Left ventricle myocardium inferior (tissue), 1 donor: ENCODE data around the gene TCF21. TPM values are rescaled to one million over a fixed set of nuclear protein-coding genes. Genes with fewer than 3 reads are reported as not detected.
A peak's percentile ranks its signal among the peaks of the same experiment; 100 is the strongest.

Experiments
- DNase-seq: peaks from one replicate; pipeline ENCODE4 v3.0.0-alpha.2; 2020
- H3K27ac ChIP-seq: fragments of 200-600 bp; replicated peaks from 2 replicates; pipeline ENCODE4 v1.8.0; 2021
- H3K27me3 ChIP-seq: fragments of 200-600 bp; 2 replicates; pipeline ENCODE4 v1.8.0; 2021; ENCODE audit warnings: low read depth
- H3K36me3 ChIP-seq: fragments of 200-600 bp; 2 replicates; pipeline ENCODE4 v1.8.0; 2021
- H3K4me1 ChIP-seq: fragments of 200-600 bp; 2 replicates; pipeline ENCODE4 v1.8.0; 2021
- H3K4me3 ChIP-seq: fragments of 200-600 bp; 2 replicates; pipeline ENCODE4 v1.8.0; 2021; ENCODE audit warnings: mild to moderate bottlenecking, moderate library complexity
- H3K9me3 ChIP-seq: fragments of 200-600 bp; replicated peaks from 2 replicates; pipeline ENCODE4 v1.8.0; 2021
- intact Hi-C: fragments of 100-400 bp; cut with micrococcal nuclease; formaldehyde crosslinking; loops from one replicate; pipeline ENCODE4 v1.11.0; 2022
- long read RNA-seq: library from polyadenylated mRNA; unstranded; transcript quantifications from one replicate; pipeline ENCODE4 v2.0.0, GENCODE V29; 2021
- total RNA-seq: library from RNA; stranded (reverse); fragmentation: NEBNext Ultra II Directional; extraction: Animal tissue kit (Norgen Biotek cat#: 25700); gene quantifications from one replicate; pipeline ENCODE4 v1.2.1, GENCODE V29; 2021
- TF ChIP-seq, protein P1 (sequence below): fragments of 200-600 bp; IDR thresholded peaks from 2 replicates; pipeline ENCODE4 v1.8.0; 2021; ENCODE audit warnings: antibody characterized with exemption, mild to moderate bottlenecking, borderline replicate concordance
- donor health status: DM: no; HTN: yes; CAD: no; lungs with severe emphysema.

Gene TCF21
- 5.3 TPM for total RNA-seq
- long read RNA-seq, full-length matches to known transcripts = 11 of 13 reads
- long read RNA-seq, partial matches to known transcripts = 0 of 13 reads
- long read RNA-seq, other reads (novel, unspliced or antisense) = 2 of 13 reads

DNA sequence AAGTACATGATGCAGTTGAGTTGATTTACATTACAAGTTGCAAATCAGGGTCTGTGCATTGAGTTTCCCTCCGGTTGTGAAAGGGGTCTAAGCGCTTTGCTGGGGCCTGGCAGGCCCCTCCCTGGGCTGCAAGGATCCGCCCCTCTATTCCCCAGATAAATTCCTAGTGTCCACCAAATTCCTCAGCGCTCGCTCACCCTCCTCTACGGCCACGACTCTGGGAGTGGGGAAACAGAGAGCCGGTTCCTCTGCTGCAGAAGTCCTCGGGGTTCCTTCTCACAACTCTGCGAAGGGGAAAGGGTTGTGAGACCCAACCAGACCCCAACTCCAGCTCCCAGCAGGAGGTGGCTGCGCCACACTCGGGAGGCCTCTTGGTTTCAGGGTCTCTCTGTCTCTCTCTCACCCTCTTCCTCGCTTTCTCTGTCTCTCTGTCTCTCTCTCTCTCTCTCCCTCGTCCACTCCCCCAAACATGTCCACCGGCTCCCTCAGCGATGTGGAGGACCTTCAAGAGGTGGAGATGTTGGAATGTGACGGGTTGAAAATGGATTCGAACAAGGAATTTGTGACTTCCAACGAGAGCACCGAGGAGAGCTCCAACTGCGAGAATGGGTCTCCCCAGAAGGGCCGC lies at the start of gene TCF21:
TCF21 (plus strand) TSS at position 185 of the 628 bp plus-strand sequence; CDS start at position 470, 285 bp downstream.
- Histone ChIP-seq H3K36me3 (no peaks in the 10 kb centered on the region), H3K4me1 (peaks cover 28% of the 10 kb centered on the region), H3K27ac (peak within 1 kb of the TSS; percentile 85), H3K27me3 (peaks cover 99% of the 10 kb centered on the region), H3K4me3 (peak within 1 kb of the TSS; percentile 69), H3K9me3 (no peaks in the 10 kb centered on the region)
- TF ChIP-seq, protein P1, sequence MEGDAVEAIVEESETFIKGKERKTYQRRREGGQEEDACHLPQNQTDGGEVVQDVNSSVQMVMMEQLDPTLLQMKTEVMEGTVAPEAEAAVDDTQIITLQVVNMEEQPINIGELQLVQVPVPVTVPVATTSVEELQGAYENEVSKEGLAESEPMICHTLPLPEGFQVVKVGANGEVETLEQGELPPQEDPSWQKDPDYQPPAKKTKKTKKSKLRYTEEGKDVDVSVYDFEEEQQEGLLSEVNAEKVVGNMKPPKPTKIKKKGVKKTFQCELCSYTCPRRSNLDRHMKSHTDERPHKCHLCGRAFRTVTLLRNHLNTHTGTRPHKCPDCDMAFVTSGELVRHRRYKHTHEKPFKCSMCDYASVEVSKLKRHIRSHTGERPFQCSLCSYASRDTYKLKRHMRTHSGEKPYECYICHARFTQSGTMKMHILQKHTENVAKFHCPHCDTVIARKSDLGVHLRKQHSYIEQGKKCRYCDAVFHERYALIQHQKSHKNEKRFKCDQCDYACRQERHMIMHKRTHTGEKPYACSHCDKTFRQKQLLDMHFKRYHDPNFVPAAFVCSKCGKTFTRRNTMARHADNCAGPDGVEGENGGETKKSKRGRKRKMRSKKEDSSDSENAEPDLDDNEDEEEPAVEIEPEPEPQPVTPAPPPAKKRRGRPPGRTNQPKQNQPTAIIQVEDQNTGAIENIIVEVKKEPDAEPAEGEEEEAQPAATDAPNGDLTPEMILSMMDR = no peak
- DNase-seq = peak; percentile 46
- intact Hi-C loops = no loop called here

DNA sequence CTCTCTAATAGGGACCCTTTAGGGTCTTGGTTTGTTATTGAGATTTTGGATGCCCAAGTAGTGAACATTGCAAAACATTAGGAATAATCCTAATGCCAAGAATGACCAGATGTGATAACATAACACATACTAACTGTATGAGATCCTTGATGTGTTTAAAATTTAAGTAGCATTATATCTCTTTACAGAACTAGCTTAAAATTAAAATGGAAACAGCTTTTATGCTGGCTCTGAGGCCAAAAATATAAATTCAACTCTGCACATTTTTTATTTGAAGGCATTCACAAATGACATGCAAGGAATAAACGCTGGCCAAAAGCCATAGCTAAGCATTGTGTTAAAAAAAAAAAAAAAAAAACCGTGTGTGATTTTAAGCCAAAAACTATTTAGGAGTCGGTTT lies 47.7 kb upstream of the TCF21 start:
- Histone ChIP-seq H3K9me3 (no peaks in the 10 kb centered on the region), H3K4me3 (no peak overlapping the region), H3K27ac (no peak overlapping the region), H3K36me3 (no peaks in the 10 kb centered on the region), H3K27me3 (peaks cover 36% of the 10 kb centered on the region), H3K4me1 (peaks cover 5% of the 10 kb centered on the region)
- intact Hi-C loops = no loop called here
- TF ChIP-seq, protein P1 = no peak
- no peak for DNase-seq

DNA sequence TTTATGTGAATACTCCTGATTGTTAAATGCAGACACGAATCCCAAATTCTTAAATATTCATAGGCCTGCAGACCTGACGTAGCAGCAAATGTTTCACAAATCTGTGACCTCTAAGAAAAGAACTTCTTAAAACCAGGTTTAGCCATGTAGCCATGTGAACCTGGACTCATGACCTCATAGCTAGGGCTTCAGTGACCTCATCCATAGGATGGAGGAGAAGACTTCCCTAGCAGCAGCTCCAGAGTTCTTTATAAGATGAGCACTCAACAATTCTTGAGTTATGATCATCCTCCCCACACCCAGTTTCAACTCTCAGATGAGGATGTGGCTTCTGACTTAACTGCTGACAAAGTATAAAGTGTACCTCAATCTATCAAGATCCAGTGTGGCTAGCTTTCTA lies 45.8 kb upstream of the TCF21 start:
- H3K36me3 ChIP-seq = no peaks in the 10 kb centered on the region
- no peaks in the 10 kb centered on the region for H3K9me3 ChIP-seq
- TF ChIP-seq, protein P1 = no peak
- no peaks in the 10 kb centered on the region for H3K4me1 ChIP-seq
- intact Hi-C loops = no loop called here
- no peak overlapping the region for H3K27ac ChIP-seq
- no peak for DNase-seq
- H3K4me3 ChIP-seq = no peak overlapping the region
- H3K27me3 ChIP-seq = peaks cover 18% of the 10 kb centered on the region

DNA sequence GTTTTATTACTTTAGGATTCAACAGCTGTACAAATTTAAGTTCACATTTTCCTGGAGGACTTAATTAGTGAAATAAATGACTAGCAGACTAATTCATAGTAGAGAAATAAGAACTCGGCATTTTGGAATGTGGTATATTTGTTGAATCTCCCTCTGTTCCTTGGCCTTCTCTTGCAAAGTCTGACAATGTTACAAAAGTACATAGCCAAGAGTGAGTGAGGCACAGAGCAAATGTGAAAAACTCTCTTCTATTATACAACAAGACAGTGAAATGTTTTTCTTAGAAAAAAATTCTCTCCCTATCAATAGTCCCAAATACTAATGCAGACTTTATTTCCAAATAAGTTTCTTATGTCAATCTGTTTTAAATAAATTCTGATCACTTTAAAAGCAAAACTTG lies 44.2 kb upstream of the TCF21 start:
- TF ChIP-seq, protein P1 = no peak
- Histone ChIP-seq H3K27ac (no peak overlapping the region), H3K27me3 (peaks cover 2% of the 10 kb centered on the region), H3K9me3 (no peaks in the 10 kb centered on the region), H3K4me3 (no peak overlapping the region), H3K4me1 (no peaks in the 10 kb centered on the region), H3K36me3 (no peaks in the 10 kb centered on the region)
- intact Hi-C loops = no loop called here
- no peak for DNase-seq

DNA sequence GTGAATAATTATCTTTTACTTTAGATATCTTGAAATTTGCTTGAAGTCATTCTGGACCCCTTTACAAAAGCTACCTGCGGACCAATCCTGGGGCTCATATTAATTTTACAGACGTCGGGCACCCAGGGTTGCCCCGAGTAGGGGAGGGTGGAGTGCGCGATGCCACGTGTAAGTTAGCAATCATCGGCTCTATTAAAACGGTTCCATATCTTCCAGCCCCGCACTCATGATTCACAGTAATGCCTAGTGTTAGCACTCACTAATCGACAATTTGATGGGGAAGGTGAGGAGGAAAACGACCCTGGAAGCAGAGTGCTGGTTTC lies 34.9 kb upstream of the TCF21 start:
- H3K4me3 ChIP-seq = peak overlapping the region; percentile 50
- H3K27me3 ChIP-seq = peaks cover 67% of the 10 kb centered on the region
- intact Hi-C loops = no loop called here
- H3K27ac ChIP-seq = no peak overlapping the region
- H3K36me3 ChIP-seq = no peaks in the 10 kb centered on the region
- DNase-seq = no peak
- peaks cover under 1% of the 10 kb centered on the region for H3K9me3 ChIP-seq
- peaks cover 7% of the 10 kb centered on the region for H3K4me1 ChIP-seq
- TF ChIP-seq, protein P1 = no peak
